CD1c-positive myeloid dendritic cell (primary cell): ENCODE data around the gene APOBEC3B.
A peak's percentile ranks its signal among the peaks of the same experiment; 100 is the strongest.
"Not testable (repeated sequence)": the region's sequence is repeated elsewhere in the genome, so short reads cannot be mapped to it uniquely, and the experiment has no call there.

Experiments used
- DNase-seq: peaks from one replicate; pipeline ENCODE4 v3.0.0-alpha.2; 2016; ENCODE audit errors: extremely low spot score

APOBEC3B gene

DNA sequence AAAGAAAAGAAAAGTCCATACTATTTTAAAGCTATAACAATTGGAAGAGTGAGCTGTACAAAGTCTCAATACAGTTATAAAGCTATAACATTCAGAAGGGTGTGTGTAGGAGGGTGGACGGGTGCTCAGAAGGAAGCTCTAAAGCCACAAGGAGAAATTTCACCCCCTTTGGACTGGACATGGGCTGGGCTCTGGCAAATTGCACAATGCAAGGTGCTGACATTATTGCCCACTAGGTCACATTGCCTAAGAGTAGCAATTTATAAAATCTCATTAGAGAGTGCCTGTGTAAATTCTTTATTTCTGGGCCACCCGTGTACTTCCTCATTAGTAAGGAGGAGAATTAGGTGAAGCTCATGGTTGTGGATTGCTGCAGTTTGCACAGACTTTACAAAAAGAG, 30.4 kb upstream of the APOBEC3B start:
- peak; percentile 81 for DNase-seq

DNA sequence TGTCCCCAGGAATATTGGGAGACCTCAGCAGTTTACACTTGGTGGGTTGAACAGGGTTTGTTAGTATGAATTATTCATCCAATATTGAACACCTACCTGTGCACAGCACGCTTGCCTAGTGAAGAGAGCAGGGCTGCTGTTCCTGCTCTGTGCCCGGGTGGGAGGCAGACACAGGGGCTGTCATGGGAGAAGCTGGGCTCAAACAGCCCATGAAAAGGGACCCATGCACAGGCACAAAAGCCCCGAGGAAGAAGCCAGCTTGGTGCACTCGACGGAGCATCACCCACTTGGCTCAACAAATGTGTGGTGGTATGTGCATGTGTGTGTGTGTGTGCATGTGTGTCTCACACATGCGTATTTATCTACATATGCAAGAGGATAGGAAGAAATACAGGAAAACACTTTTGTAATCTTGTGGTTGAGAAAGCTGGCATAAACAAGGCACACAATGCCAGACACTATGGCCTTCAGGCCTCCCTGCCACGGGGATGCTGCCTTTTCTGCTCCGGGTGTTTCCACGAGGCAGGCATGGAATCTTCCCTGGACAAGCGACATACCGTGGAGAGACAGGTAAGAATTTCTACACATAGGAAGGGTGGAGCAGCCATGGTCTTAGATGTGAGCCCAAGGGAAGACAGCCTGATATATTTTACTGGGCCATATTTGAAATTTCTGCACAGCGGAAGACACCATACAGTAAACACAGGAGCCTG, 29.7 kb upstream of the APOBEC3B start:
- DNase-seq: no peak

DNA sequence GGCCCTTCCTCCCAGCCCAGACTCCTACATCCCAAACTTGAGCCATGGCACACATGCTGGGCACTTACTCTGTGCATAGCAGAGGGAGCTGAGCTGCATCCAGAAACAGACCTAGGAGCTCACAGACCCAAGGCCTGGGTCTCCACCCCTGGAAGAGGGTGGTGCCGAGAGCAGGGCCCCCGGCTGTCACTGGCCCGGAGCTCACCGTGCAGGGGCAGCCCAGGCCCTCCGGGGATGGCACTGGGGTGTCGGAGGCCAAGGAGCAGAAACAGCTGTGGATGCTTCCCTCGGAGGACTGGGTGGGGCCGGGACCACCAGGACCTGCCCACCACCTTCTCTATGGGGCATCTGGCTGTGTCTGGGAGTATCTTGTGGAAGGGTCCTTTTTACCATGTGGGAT, 29.1 kb upstream of the APOBEC3B start:
- DNase-seq: no peak

DNA sequence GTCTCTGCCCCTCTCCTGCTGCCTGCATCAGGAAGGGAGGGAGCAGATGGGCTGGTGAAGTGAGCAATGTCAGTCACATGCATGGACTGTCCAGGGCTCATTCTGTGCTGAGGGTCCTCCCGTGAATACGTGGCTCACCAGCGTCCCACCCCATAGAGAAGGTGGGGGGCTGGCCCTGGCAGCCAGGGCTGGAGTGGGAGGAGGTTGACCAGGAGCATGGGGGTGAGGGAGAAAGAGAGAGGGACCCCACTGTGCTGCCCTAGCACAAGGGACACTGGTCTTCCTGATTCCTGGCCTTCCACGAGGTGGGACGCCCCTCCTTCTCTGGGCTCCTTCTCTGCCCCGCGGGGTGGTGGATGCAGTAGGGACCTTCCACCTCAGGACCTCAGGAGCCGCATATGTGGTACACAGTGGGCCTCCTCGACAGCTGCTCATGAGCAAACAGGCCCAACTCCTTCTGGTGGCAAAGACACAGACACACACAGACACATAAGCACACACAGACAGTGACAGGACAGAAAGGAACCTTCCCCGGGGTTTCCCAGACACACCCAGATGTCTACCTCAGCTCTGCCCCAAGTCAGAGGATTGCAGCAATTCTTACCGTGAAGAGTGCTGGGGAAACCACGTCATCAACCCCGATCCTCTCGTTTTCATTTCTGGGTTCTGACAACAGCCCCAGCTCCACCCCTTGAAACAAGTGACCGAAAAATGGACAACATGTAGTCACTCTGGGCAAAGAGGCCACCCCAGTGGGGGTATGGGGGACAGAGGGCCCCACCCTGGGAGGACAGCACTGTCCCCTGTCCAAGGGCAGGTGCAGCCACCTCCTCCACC, 28.4 kb upstream of the APOBEC3B start:
- peak; percentile 87 for DNase-seq

DNA sequence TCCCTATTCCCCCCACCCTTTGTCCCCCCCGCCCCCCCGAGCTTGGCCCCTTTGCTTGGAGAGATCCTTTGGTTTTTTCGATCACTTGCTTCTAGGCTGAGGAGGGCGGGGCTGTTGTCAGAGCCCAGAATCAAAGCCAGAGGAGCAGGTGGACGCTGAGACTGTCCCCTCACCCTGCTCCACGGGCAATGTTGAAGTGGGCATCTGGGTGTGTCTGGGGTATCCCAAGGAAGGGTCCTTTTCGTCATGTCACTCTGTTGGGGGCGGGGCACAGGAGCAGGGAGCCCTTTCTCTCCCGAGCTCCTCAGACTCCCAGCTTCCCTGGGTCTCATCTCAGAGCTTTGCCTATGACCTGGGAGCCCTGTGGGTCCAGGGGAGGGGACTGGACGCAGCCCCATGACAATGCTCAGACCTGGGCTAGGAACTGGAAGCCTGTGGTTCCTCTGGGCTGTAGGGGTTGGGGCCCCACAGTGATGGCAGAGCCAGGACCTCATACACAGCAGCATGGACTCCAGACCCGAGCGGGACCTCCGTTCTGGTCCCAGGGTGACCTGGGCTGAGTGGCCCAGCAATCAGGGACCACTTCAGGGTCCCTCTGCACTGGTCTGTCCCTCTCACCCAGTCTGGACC, 27.6 kb upstream of the APOBEC3B start:
- no peak for DNase-seq

DNA sequence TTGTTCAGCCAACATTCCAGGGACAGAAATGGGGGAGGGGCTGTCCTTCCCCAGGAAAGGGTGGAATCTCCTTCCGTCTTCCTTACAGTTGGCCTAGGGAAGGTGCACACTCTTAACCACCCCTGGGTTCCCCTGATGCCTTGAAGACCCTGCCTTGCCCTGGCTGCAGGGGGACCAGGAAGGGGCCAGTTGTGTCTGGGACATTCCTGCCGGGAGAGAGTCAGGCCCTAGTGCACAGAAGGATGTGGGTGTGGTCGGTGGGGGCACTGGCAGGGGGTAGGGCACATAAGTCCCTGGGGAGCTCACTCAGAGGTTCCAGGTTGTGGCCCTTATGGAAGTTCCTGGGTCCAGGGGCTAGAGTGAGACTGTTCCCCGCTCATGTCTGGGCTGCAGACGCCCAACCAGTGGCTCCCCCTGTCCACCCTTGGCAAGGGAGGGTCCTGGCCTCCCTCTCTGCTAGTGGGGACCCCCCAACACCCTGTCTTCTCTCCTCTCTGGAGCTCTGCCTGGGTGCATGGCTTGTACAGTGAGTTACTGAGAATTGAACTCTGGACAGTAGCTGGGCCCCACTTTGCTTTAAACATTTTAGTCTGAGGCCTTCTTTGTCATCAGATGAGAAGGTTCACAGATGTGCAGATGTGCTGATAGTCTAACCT, 26.8 kb upstream of the APOBEC3B start:
- no peak for DNase-seq

DNA sequence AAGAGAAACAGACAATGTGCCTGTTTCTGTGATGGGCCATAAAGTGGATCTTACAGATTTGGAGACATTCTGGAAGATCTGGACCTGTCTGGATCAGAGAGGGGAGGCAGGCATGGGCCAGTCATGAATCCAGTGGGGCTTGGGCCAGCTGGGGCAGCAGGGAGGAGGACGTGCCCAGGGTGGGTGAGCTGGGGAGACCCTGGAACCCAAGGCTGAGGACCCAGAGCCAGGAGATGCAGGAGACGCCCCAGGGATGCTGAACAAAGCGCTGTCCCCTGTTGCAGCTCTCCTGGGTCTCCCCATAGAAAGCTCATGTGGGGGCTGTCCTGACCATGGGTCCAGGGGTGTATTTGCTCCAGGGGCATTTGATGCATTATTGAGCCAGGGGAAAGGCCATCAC, 26.2 kb upstream of the APOBEC3B start:
- no peak for DNase-seq

DNA sequence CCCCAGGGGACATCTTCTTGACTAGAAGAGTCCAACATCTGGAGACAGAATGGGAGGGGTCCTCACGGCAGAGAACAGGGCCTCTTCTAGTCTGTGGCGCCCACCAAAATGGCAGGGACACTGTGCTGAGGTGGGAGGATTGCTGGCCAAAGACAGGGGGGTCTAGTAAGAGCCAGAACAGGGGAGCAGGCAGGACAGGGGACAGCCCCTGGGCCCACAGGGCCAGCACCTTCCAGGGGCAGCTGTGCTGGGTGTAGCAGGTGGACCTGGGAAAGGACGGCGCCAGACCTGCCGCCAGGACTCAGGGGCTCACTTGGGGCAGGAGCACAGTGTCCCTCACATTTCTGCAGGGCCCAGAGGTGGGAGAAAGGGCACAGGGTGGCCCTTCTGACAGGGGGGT, 25.6 kb upstream of the APOBEC3B start:
- no peak for DNase-seq

DNA sequence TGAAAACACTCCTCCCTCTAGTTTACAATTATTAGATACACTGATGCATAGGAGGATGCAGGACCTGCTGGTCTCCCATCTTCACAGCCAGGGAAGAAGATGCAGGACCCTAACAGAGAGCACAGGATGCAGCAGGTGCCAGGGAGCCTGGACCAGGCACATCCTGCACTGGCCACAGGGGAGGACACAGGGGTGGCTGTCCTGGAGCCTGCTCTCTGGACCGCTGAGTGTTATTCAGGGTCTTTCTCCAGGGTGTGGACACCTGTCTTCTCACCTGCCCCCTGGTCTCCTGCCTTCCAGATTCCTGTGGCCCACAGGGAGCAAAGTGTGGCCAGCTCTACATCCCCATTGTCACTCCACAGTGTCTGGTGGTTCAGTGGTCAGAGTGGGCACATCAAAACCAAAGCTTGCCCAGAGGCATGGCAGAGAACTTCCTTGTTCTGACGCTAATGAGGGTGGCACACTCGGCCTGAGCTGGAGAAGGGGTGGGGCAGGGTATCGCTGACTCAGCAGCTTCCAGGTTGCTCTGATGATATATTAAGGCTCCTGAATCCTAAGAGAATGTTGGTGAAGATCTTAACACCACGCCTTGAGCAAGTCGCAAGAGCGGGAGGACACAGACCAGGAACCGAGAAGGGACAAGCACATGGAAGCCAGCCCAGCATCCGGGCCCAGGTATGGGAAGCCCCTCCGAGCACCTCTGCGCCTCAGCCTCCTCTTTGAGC, 24.9 kb upstream of the APOBEC3B start, which contains the start of gene APOBEC3A:
Gene APOBEC3A, plus strand, starts transcription at position 564 of the 725 bp plus-strand sequence. Its CDS starts 83 bp downstream, at position 647.
- DNase-seq: peak; percentile 74

DNA sequence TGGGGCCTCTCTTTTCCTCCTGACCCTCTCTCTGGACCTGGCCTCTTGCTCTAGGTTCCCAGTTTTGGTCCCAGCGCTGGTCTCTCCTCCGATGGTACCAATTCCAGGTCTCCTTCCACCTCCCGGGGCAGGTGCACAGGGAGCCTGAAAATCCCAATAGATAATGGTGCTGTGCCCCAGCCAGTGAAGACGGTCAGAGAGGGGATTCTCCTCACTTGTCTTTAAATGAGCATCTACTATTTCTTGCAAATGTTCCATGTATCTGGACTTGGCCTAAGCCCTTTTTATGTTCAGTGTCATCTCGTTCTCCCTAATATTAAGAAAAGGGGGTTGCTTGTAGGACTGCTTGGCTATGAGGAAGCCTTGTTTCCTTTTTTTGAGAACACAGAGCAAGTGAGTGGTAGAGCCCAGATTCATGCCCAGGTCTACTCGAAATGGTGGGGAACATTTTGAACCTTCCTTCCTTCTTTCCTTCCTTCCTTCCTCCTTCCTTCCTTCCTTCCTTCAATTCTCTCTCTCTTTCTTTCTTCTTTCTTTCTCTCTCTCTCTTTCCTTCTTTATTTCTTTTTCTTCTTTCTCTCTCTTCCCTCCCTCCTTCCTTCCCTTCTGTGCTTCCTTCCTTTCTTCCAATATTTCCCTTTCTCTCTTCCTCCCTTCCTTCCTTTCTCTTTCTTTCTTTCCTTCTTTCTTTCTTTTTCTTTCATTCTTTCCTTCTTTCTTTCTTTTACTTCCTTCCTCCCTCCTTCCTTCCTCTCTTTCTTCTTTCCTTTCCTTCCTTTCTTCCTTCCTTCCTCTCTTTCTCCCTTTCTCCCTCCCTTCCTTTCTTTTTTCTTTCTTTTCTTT, 24.1 kb upstream of the APOBEC3B start:
- DNase-seq: peak; percentile 32

DNA sequence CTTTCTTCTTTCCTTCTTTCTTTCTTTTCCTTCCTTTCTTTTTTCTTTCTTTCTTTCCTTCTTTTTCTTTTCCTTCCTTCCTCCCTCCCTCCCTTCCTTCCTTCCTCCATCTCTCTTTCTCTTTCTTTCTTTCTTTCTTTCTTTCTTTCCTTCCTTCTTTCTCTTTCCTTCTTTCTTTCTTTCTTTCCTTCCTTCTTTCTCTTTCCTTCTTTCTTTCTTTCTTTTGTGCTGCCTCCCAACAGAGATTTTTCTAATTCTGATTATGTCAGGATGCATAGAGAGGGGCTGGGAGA, 23.6 kb upstream of the APOBEC3B start:
- DNase-seq: not testable (repeated sequence)

DNA sequence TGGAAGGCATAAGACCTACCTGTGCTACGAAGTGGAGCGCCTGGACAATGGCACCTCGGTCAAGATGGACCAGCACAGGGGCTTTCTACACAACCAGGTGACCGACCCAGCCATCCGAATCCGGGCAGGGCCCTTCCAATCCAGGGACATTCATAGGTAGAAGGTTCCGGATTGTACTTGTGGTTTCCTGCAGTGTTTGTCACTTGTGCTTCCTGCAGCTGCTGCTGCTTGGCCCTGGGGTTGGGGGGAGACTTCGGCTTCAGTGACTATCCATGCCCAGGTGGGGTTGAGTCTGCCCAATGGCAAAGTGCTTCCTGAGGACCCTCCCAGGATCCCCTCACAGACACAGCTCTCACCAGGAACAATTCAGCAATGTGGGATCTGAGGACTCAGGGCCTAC, 22.6 kb upstream of the APOBEC3B start:
- DNase-seq: no peak

DNA sequence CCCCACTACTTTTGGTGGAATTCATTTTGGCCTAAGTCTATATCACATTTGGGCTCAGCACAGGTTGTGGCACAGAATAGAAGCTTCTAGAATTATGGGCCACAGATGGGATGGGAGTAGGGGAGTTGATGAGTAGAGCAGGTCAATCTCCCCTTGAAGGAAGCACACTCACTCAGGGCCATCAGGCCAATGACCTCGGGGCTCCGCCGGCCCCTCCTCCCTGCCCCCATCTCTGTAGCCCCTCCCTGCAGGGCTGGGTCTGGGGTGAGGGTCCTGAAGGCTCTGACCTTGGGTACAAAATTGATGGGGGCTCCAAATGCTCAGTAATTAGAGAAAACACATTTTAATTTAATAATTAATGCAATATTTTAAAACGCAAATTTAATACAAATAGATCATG, 21.5 kb upstream of the APOBEC3B start:
- DNase-seq: not testable (repeated sequence)

DNA sequence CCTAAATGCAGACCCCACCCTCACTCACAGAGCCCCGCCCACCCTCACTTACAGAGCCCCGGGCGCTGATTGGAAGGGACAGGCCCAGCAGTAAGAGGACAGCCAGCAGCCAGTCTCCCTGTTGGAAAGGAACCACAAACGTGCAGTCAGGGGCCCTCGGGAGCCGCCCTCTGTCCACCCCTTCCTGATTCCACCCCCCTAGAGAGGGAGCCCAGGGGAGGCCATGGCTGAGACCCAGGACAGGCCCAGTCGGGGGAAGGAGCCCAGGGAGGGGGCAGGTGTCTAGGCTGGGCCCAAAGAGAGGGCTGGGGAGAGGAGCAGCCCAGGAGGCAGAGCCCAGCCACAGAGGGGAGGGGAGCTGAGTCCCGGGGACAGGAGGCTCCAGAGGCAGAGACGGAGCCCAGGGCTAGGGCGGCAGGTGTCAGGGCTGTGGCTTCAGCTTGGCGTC, 18.8 kb upstream of the APOBEC3B start:
- not testable (repeated sequence) for DNase-seq

DNA sequence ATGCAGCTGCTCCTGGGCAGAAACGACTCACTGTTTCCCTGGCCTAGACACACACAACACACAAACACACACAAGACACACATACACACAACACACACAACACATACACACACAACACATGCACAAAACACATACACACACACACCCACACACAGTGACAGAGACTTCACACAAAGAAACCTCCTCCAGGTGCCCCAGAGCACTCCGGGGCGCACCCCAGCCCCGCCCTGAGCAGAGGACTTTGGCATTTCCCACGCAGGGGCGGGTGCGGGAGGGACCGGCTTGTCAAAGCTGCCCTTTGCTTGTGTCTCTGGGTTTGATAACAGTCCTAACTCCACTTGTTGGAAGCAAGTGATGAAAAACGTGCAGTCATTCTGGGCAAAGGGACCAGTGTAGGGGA, 18.3 kb upstream of the APOBEC3B start:
- DNase-seq: no peak

DNA sequence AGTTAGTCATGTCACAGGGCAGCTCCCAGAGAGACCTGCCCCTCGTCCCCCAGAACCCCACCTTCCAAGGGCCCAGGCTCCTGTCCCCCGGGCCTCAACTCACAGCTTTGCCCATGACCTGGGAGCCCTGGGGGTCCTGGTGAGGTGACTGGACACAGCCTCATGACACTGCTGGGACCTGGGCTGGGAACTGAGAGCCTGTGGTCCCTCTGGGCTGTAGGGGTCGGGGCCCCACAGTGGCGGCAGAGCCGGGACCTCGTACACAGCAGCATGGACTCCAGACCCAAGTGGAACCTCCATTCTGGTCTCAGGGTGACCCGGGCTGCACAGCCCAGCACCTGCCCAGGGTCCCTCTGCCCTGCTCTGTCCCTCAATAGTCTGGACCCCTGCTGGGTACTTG, 17.8 kb upstream of the APOBEC3B start:
- no peak for DNase-seq

DNA sequence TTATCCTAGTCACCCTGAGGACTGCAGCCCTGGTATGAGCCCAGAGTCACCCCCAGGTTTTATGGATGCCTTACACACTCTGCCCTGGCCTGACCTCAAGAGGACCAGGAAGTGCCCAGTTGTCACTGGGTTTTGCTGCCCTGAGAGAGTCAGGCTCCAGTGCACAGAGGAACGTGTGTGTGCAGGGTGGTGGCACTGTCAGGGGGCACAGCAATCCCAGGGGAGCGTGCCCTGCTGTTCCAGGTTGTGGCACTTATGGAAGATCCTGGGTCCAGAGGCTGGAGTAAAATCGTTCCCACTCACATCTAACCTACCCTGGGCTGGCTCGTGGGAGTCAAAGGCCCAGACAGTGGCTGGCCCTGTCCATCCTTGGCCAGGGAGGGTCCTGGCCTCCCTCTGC, 17.2 kb upstream of the APOBEC3B start:
- peak; percentile 31 for DNase-seq

DNA sequence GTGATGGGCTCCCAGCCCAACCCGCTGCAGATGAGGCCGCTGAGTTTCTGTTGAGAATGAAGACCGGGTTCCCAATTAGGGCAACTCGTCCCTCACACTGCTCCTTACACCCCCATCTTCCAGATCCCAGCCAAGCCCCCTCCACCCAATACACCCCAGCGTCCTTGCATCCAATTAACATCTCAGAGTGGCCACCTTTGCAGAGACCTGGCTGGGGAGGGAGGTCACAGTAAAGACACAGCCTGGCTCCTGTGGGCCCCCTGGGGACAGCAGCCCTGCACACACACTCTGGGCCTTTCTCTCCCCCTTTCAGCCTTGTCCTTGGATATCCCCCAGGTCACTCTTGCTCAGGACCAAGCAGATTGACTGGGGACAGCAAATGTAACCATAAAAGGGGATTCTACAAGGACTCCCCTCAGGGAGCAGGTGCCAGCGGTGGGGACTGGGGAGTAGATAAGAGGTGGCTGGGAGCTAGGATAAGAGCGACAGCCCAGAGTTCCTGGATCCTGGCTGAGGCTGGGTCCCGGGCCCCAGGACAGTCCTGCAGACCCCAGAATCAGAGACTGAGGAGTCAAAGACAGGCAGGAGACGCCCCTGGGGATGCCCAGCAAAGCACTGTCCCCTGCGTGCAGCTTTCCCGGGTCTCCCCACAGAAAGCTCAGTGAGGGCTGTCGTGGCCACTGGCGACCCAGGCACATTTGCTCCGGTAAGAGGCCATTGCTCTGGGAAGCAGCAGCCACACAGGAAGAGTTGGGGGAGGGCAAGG, 16.4 kb upstream of the APOBEC3B start:
- DNase-seq: no peak

DNA sequence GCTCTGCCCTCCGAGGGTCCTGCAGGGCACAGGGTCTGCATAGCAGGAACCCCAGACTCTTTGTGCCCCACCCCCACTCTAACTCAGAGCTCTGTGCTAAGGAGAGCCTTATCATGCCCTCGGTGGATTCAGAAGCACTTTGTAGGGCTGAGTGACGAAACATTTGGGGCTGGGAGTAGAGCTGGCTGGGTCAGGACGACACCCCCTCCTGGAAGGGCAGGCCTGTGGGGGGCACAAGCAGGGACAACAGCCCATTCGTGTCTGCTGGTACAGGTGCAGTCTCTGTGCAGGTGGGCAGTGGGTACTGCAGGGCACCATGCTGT, 15.8 kb upstream of the APOBEC3B start:
- DNase-seq: no peak

DNA sequence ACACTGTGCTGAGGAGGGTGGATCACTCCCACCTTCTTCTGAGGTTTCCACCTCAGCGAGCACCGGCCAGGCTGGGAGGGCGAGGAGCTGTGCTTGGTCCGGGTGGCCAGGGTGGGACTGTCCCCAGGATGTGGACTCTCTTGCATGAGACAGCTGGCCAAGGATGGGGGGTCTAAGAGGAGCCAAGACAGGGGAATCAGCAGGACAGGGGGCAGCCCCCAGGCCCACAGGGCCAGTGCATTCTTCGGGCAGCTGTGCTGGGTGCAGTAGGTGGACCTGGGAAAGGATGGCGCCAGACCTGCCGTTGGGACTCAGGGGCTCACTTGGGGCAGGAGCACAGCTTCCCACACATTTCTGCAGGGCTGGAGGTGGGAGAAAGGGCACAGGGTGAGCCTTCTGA, 15.2 kb upstream of the APOBEC3B start:
- DNase-seq: no peak
